ENCODE results near the gene BACH2.

DNA sequence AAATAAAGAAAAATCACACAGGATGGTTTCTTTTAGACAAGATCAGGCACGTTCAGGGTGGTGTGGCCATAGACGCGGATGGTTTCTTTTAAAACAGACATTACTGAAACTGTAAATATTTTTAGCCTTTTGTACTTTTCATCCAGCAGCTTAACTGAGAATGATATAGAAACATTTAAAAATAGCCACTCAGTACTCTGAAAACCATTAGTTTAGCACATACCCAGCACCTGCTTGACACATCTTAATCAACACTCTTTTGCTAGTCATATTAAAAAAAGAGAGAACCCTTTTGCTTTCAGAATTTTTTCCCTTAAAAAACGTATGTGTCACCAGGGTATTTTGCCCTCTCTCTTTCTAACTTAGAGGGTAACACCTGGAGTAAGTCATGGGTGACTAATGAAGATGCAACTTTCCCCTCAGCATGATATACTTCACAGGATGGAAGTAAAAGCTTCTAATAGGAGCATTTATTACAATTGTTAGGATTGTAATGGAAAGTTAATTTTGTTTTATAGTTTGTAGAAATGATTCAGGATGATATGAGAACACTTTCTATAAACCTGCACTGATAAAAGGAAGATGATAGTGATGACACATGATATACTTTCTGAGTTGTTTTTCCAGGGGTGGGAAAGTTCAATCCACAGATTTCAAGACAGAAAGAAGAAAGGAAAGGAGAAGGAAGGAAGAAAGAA lies 45.2 kb downstream of the BACH2 start:
- TF ChIP-seq EZH2phosphoT487 (IDR thresholded peaks at IDR 0.05; ENCODE audit: insufficient read depth, low read depth) = no peak
- TF ChIP-seq EZH2 (IDR thresholded peaks at IDR 0.05; ENCODE audit: insufficient read depth, poor library complexity, severe bottlenecking) = no peak

Data from GM23248 (cell line).